PC-9 (cell line): ENCODE results near the gene ERGIC1. TPM values are rescaled to one million over a fixed set of nuclear protein-coding genes. Genes with fewer than 3 reads are reported as not detected.

Experiments used
- BruUV-seq: library from RNA; stranded (reverse); fragments of 400-500 nt; replicated peaks from 2 replicates; lab custom pipeline; 2021; lab: Mats Ljungman, UMichigan
- CTCF ChIA-PET: fragments of 300-600 bp; sonication (Branson Sonifier 250); formaldehyde crosslinking; loops from one replicate; lab custom pipeline; 2022; ENCODE audit warnings: antibody characterized with exemption; lab: Charles Lee
- POLR2A ChIA-PET: fragments of 300-600 bp; sonication (Branson Sonifier 250); formaldehyde crosslinking; loops from one replicate; lab custom pipeline; 2022; ENCODE audit warnings: antibody characterized with exemption; ENCODE audit not compliant: unreplicated experiment; lab: Charles Lee
- DNase-seq, 2 experiments: peaks; one replicate each; pipeline versions ENCODE4 v3.0.0 to v3.0.0-alpha.2; 2015 to 2022; ENCODE audit warnings: mixed read lengths in 1 of 2
- H2AFZ ChIP-seq: fragments of 200-600 bp; sonication (generic); 2 replicates; pipeline ENCODE4 v1.8.1; 2017; ENCODE audit warnings: antibody characterized with exemption
- H3F3A ChIP-seq: fragments of 200-600 bp; sonication (generic); 2 replicates; pipeline ENCODE4 v1.8.1; 2017; ENCODE audit warnings: antibody characterized with exemption, mild to moderate bottlenecking, low read depth; ENCODE audit not compliant: insufficient read depth
- H3K27ac ChIP-seq: fragments of 200-600 bp; sonication (generic); 2 replicates; pipeline ENCODE4 v1.6.1; 2016; ENCODE audit warnings: mixed run types
- H3K27me3 ChIP-seq: fragments of 200-600 bp; sonication (generic); 2 replicates; pipeline ENCODE4 v1.6.1; 2016; ENCODE audit warnings: low read depth, mixed run types; ENCODE audit not compliant: insufficient read depth
- H3K36me3 ChIP-seq: fragments of 200-600 bp; sonication (generic); 2 replicates; pipeline ENCODE4 v1.6.1; 2016; ENCODE audit warnings: low read depth, mixed run types
- H3K4me1 ChIP-seq: fragments of 200-600 bp; sonication (generic); replicated peaks from 2 replicates; pipeline ENCODE4 v1.6.1; 2016; ENCODE audit warnings: mixed run types; ENCODE audit not compliant: insufficient read depth
- H3K4me2 ChIP-seq: fragments of 200-600 bp; sonication (generic); 2 replicates; pipeline ENCODE4 v1.6.1; 2017; ENCODE audit warnings: mixed run types
- H3K4me3 ChIP-seq: fragments of 200-600 bp; sonication (generic); 2 replicates; pipeline ENCODE4 v1.6.1; 2016; ENCODE audit warnings: mixed run types
- H3K79me2 ChIP-seq: fragments of 200-600 bp; sonication (generic); 2 replicates; pipeline ENCODE4 v1.6.1; 2017; ENCODE audit warnings: low read depth, mixed run types
- H3K9me2 ChIP-seq: fragments of 200-600 bp; sonication (generic); 2 replicates; pipeline ENCODE4 v1.8.1; 2017; ENCODE audit warnings: mild to moderate bottlenecking; ENCODE audit not compliant: insufficient read depth
- H3K9me3 ChIP-seq: fragments of 200-600 bp; sonication (generic); 2 replicates; pipeline ENCODE4 v1.8.1; 2016; ENCODE audit warnings: low read depth; ENCODE audit not compliant: insufficient read depth
- H4K20me1 ChIP-seq: fragments of 200-600 bp; sonication (generic); 2 replicates; pipeline ENCODE4 v1.8.1; 2017; ENCODE audit not compliant: insufficient read depth
- CTCF ChIP-seq: fragments of 200-600 bp; sonication (generic); conservative IDR thresholded peaks from 2 replicates; pipeline ENCODE4 v1.6.1; 2017; ENCODE audit warnings: mixed run types, antibody characterized with exemption, mild to moderate bottlenecking, moderate library complexity
- EZH2 ChIP-seq: fragments of 200-600 bp; sonication (generic); IDR thresholded peaks from 2 replicates; pipeline ENCODE4 v1.8.0; 2017; ENCODE audit warnings: antibody characterized with exemption, low read depth
- intact Hi-C: fragments of 100-400 bp; cut with micrococcal nuclease; formaldehyde crosslinking; loops from one replicate; pipeline ENCODE4 v1.10.0; 2022; ENCODE audit not compliant: unreplicated experiment
- total RNA-seq: library from RNA; stranded (reverse); gene quantifications from 2 replicates; pipeline ENCODE4 v1.2.3, GENCODE V29; 2021

Gene ERGIC1
- total RNA-seq, 1 experiment from 2014 or later, result 159 TPM

GRCh38 chr5:172866378-172866777 is 32.3 kb downstream of the ERGIC1 start:
- ChIA-PET CTCF (no interaction called here), POLR2A (interaction anchor here (0.5 kb wide), 1 partner anchor 124 kb away, joined by 8 read pairs; no protein-coding TSS in a partner anchor)
- Histone ChIP-seq H3K79me2 (peaks cover 17% of the 10 kb centered on the region), H3K36me3 (0 out of 2 replicates have a peak, but pooled peaks cover 3% of the 10 kb centered on the region), H3K4me3 (no peak overlapping the region), H3K4me2 (no peak overlapping the region), H3F3A (peaks cover 44% of the 10 kb centered on the region), H3K27ac (no peak overlapping the region), H3K9me2 (no peaks in the 10 kb centered on the region), H3K4me1 (peaks cover 60% of the 10 kb centered on the region), H3K9me3 (no peaks in the 10 kb centered on the region), H4K20me1 (no peaks in the 10 kb centered on the region), H2AFZ (no peak overlapping the region), H3K27me3 (no peaks in the 10 kb centered on the region)
- DNase-seq, result no peak
- intact Hi-C loops, result no loop called here
- BruUV-seq, result no TSS peak
- TF ChIP-seq EZH2, result no peak
- TF ChIP-seq CTCF, result no peak

- Histone ChIP-seq H4K20me1 (no peaks in the 10 kb centered on the region), H3K4me2 (no peak overlapping the region), H3F3A (peaks cover 40% of the 10 kb centered on the region), H3K27me3 (no peaks in the 10 kb centered on the region), H3K79me2 (peaks cover 17% of the 10 kb centered on the region), H3K9me2 (no peaks in the 10 kb centered on the region), H3K9me3 (no peaks in the 10 kb centered on the region), H3K27ac (peak overlapping the region; percentile 84), H3K4me1 (peaks cover 53% of the 10 kb centered on the region), H3K4me3 (no peak overlapping the region), H2AFZ (no peak overlapping the region), H3K36me3 (0 out of 2 replicates have a peak, but pooled peaks cover 3% of the 10 kb centered on the region)
- intact Hi-C loops, result no loop called here
- no peak for TF ChIP-seq EZH2
- no peak for TF ChIP-seq CTCF
- ChIA-PET CTCF (no interaction called here), POLR2A (interaction anchor here (0.5 kb wide), 1 partner anchor 125 kb away, joined by 8 read pairs; no protein-coding TSS in a partner anchor)
- BruUV-seq, result no TSS peak
- DNase-seq, result no peak
Observed at GRCh38 chr5:172866802-172867748, 33.0 kb downstream of the ERGIC1 start.

GRCh38 chr5:172867761-172868435 is 33.8 kb downstream of the ERGIC1 start:
- TF ChIP-seq CTCF, result no peak
- TF ChIP-seq EZH2, result no peak

More at GRCh38 chr5:172867761-172868435, 33.8 kb downstream of the ERGIC1 start:
- Histone ChIP-seq H3K27me3 (no peaks in the 10 kb centered on the region), H3K9me2 (no peaks in the 10 kb centered on the region), H3K79me2 (peaks cover 21% of the 10 kb centered on the region), H3K9me3 (no peaks in the 10 kb centered on the region), H4K20me1 (no peaks in the 10 kb centered on the region), H3K4me1 (peaks cover 45% of the 10 kb centered on the region), H3F3A (peaks cover 32% of the 10 kb centered on the region), H3K4me3 (no peak overlapping the region), H2AFZ (no peak overlapping the region), H3K27ac (peak overlapping the region; percentile 84), H3K4me2 (peak overlapping the region; percentile 59), H3K36me3 (0 out of 2 replicates have a peak, but pooled peaks cover 3% of the 10 kb centered on the region)
- intact Hi-C loops, result loop anchor here (2.0 kb wide), 2 partner anchors 37 to 151 kb away; no protein-coding TSS in a partner anchor
- ChIA-PET CTCF (no interaction called here), POLR2A (no interaction called here)
- no peak for DNase-seq
- no TSS peak for BruUV-seq
